Chondrocyte (in vitro differentiated cells): Measurements from ENCODE around the gene MUSK. TPM values are rescaled to one million over a fixed set of nuclear protein-coding genes. Genes with fewer than 3 reads are reported as not detected.
A peak's percentile ranks its signal among the peaks of the same experiment; 100 is the strongest.

Experiments used
- DNase-seq: peaks from one replicate; pipeline ENCODE4 v3.0.0; 2021; ENCODE audit warnings: mixed read lengths, low spot score
- H3K27ac Mint-ChIP-seq: one replicate; pipeline ENCODE4 v1.8.0; 2021; ENCODE audit warnings: mild to moderate bottlenecking, moderate library complexity, mixed read lengths; ENCODE audit not compliant: unreplicated experiment
- H3K27me3 Mint-ChIP-seq: 2 replicates; pipeline ENCODE4 v1.8.0; 2021; ENCODE audit warnings: low read depth, mixed read lengths
- H3K36me3 Mint-ChIP-seq: 2 replicates; pipeline ENCODE4 v1.8.0; 2021; ENCODE audit warnings: low read depth, mixed read lengths
- H3K4me1 Mint-ChIP-seq: 2 replicates; pipeline ENCODE4 v1.8.0; 2021; ENCODE audit warnings: low read depth, mild to moderate bottlenecking, mixed read lengths
- H3K4me3 Mint-ChIP-seq: one replicate; pipeline ENCODE4 v1.8.0; 2021; ENCODE audit warnings: mild to moderate bottlenecking, moderate library complexity, mixed read lengths; ENCODE audit not compliant: unreplicated experiment
- H3K9me3 Mint-ChIP-seq: 2 replicates; pipeline ENCODE4 v1.8.0; 2021; ENCODE audit warnings: low read depth, mixed read lengths
- total RNA-seq: library from RNA; stranded (reverse); gene quantifications from 3 replicates; pipeline ENCODE4 v1.2.1, GENCODE V29; 2021
- TF ChIP-seq, protein P1 (sequence below): fragments of 200-600 bp; sonication (generic); IDR thresholded peaks from 2 replicates; pipeline ENCODE4 v1.5.0; 2021; ENCODE audit warnings: antibody characterized with exemption, mild to moderate bottlenecking, moderate library complexity

The MUSK gene
- total RNA-seq, 1 donor from 2014 or later = not detected

DNA sequence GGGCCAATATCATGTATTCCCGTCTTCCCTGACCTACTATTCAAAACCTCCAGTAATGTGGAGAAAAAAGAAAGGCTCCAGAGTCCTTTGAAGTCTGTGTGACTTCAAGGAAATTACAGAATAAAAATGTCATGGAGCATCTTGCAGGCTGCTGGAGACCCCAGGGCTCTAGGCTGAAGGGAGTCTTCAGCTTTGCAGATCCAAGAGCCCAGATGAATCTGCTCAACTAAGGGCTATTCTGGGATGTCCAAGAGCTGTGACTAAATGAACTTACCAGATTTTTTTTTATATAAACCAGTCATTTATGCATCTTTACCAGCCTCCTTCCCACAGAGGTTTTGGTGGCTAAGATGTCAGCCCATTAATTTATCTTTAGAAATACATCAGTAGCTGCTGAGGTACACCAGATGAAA, 167.3 kb downstream of the MUSK start:
- DNase-seq = no peak
- Mint-ChIP-seq H3K9me3 (no peaks in the 10 kb centered on the region), H3K4me3 (no peak overlapping the region), H3K27ac (peak overlapping the region; percentile 67), H3K36me3 (no peaks in the 10 kb centered on the region), H3K27me3 (no peaks in the 10 kb centered on the region), H3K4me1 (peaks cover 46% of the 10 kb centered on the region)
- TF ChIP-seq, protein P1, sequence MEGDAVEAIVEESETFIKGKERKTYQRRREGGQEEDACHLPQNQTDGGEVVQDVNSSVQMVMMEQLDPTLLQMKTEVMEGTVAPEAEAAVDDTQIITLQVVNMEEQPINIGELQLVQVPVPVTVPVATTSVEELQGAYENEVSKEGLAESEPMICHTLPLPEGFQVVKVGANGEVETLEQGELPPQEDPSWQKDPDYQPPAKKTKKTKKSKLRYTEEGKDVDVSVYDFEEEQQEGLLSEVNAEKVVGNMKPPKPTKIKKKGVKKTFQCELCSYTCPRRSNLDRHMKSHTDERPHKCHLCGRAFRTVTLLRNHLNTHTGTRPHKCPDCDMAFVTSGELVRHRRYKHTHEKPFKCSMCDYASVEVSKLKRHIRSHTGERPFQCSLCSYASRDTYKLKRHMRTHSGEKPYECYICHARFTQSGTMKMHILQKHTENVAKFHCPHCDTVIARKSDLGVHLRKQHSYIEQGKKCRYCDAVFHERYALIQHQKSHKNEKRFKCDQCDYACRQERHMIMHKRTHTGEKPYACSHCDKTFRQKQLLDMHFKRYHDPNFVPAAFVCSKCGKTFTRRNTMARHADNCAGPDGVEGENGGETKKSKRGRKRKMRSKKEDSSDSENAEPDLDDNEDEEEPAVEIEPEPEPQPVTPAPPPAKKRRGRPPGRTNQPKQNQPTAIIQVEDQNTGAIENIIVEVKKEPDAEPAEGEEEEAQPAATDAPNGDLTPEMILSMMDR = no peak

DNA sequence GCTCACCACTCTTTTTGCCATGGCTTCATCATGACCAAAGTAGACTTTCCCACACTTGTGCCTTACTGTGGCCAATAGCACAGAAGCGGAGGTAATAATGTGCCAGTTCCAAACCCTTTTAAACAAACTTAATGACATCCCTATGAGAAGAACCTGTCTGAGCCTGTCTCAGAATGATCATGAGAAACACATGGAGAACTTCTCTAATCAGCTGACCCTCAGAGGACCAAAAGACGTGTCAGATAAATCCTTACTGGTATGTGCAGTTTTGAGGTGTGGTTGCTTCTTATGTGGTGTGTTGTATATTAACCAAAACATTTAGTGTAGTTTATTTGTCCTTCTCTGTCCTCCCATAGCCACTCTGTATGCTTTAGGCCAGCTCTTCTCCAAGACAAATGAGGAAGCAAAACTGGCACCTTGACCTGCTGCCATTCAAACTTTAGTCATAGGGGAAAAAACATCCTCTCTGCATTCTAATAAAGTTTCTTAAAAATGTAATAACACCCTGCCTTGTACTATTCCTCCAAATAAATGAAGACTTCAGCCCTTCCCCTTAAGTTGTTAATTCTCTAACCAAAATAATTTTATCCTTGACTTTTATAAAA, 168.9 kb downstream of the MUSK start:
- peaks cover 44% of the 10 kb centered on the region for H3K4me1 Mint-ChIP-seq
- H3K27me3 Mint-ChIP-seq = no peaks in the 10 kb centered on the region
- H3K4me3 Mint-ChIP-seq = no peak overlapping the region
- no peak overlapping the region for H3K27ac Mint-ChIP-seq
- no peaks in the 10 kb centered on the region for H3K9me3 Mint-ChIP-seq
- DNase-seq = no peak
- TF ChIP-seq, protein P1 = no peak
- no peaks in the 10 kb centered on the region for H3K36me3 Mint-ChIP-seq

DNA sequence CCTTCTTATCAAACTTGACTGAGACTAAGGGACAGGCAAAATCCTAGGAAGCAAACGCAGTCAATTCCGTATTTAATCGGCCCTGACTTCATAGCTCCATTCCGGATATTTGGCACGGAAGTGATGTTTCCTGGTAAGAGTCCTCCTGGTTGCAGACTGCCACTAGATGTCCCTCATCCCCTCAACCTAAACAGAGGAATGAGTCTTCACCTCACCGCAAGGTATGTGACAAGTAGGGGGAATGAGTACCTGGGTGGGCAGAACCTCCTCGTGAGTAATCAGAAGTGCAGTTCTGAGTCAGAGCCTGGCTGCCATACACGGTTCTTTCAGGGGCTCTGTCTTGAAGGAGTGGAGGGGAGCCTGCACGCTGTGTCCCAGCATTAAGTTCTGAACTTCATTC, 173.6 kb downstream of the MUSK start:
- H3K4me1 Mint-ChIP-seq = peaks cover 26% of the 10 kb centered on the region
- no peak overlapping the region for H3K27ac Mint-ChIP-seq
- no peak overlapping the region for H3K4me3 Mint-ChIP-seq
- no peak for DNase-seq
- H3K9me3 Mint-ChIP-seq = no peaks in the 10 kb centered on the region
- TF ChIP-seq, protein P1 = peak; percentile 35
- no peaks in the 10 kb centered on the region for H3K36me3 Mint-ChIP-seq
- H3K27me3 Mint-ChIP-seq = no peaks in the 10 kb centered on the region

DNA sequence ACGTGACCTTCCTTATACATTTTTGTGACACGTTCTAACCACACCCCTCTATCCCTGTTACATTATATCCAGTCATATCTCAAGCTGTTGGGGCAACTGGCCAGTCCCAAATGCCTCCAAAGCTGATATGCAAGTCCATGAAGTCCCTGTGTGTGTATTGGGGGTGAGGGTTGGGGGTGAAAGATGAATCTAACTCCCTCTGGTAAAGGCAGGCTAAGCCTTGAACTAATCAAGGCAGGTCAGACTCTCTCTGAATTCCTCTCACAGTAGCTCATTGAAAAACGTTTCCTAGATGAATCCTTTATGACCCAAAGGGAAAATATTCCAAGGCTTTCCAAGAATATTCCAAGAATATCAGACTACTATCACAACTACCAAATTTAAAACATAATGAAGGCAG, 174.4 kb downstream of the MUSK start:
- TF ChIP-seq, protein P1 = no peak
- DNase-seq = no peak
- Mint-ChIP-seq H3K9me3 (no peaks in the 10 kb centered on the region), H3K27ac (no peak overlapping the region), H3K36me3 (no peaks in the 10 kb centered on the region), H3K4me3 (no peak overlapping the region), H3K4me1 (peaks cover 28% of the 10 kb centered on the region), H3K27me3 (no peaks in the 10 kb centered on the region)

DNA sequence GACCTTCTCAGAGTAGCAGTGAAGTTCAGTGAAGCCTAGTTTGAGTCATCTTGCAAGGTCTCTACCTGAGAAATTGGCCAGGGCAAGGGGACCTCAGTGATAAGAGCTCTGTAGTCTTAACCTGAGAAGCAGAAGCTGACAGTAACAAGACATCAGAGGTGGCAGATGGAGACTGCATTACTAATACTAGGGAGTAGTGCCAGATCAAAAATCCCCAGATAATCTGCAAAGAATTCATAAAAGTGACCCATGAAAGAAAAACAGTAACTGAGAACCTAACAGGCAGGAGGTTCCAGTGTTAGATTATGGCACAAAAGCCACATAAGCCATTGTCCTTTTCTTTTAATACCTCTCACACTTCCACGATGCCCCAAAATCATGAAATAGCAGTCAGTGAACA, 175.5 kb downstream of the MUSK start:
- Mint-ChIP-seq H3K4me3 (no peak overlapping the region), H3K9me3 (no peaks in the 10 kb centered on the region), H3K27me3 (no peaks in the 10 kb centered on the region), H3K36me3 (no peaks in the 10 kb centered on the region), H3K27ac (no peak overlapping the region), H3K4me1 (peaks cover 32% of the 10 kb centered on the region)
- TF ChIP-seq, protein P1 = no peak
- DNase-seq = no peak
